Pancreas (tissue), 10 donors: Measurements from ENCODE around the gene ADM2. TPM values are rescaled to one million over a fixed set of nuclear protein-coding genes. Genes with fewer than 3 reads are reported as not detected.

Experiments used
- ATAC-seq, 4 donors: fragments of 200-7000 bp; cut with Tn5 transposase; one replicate each; pipeline versions ENCODE4 v1.8.0 to v1.9.1; 2020; ENCODE audit warnings: mild to moderate bottlenecking in 4 of 4, moderate library complexity in 4 of 4
- DNase-seq, 6 donors: peaks; one replicate each; pipeline ENCODE4 v3.0.0-alpha.2; 2020
- FAIRE-seq: peaks from 2 replicates; lab custom pipeline; 2012; peaks lifted over from hg19 to GRCh38; lab: Jason Lieb, UNC
- H3K27ac ChIP-seq, 4 donors: fragments of 200-600 bp; sonication (generic); 1 replicate in 3 of 4; 2 replicates in 1 of 4; pipeline versions ENCODE4 v1.5.0 to v1.8.0; 2020
- H3K27me3 ChIP-seq, 4 donors: fragments of 200-600 bp; one replicate each; pipeline ENCODE4 v1.8.0; 2021
- H3K36me3 ChIP-seq, 3 donors: fragments of 200-600 bp; sonication (generic) in 1 of 3; one replicate each; pipeline versions ENCODE4 v1.5.0 to v1.8.0; 2020 to 2021
- H3K4me1 ChIP-seq, 3 donors: fragments of 200-600 bp; one replicate each; pipeline ENCODE4 v1.8.0; 2021
- H3K4me3 ChIP-seq, 4 donors: fragments of 200-600 bp; sonication (generic) in 2 of 4; one replicate each; pipeline versions ENCODE4 v1.5.0 to v1.8.0; 2020 to 2021
- H3K9me3 ChIP-seq, 4 donors: fragments of 200-600 bp; one replicate each; pipeline ENCODE4 v1.8.0; 2021
- WGBS, 2 donors: extraction: QIAGEN DNeasy Blood & Tissue Kit; methylation state at CpG; one replicate each; pipeline ENCODE4 v1.1.7; 2013; 5-methylcytosine and 5-hydroxymethylcytosine counted together
- intact Hi-C, 3 donors: fragments of 100-400 bp; cut with DNase I; formaldehyde crosslinking; loops; one replicate each; pipeline versions ENCODE4 v1.11.1 to v1.14.2; 2022
- polyA plus RNA-seq, 2 donors: library from polyadenylated mRNA; stranded (reverse); fragments of 200-250 nt; gene quantifications; one replicate each; pipeline ENCODE4 v1.2.3, GENCODE V29; 2013
- total RNA-seq, 6 donors: library from RNA; stranded (reverse); fragmentation: NEBNext Ultra II Directional in 4 of 6; extraction: Animal tissue kit (Norgen Biotek cat#: 25700) in 4 of 6; gene quantifications; one replicate each; pipeline versions ENCODE4 v1.2.1 to v1.2.4, GENCODE V29; 2021 to 2023
- TF ChIP-seq, protein P1 (sequence below), 4 donors: fragments of 200-600 bp; sonication (generic) in 3 of 4; IDR thresholded peaks; one replicate each; pipeline versions ENCODE4 v1.5.0 to v1.8.0; 2021; ENCODE audit warnings: antibody characterized with exemption in 4 of 4
- donor health status: healthy with polysubstance abuse.
- donor health status: DM: no; HTN: no; CAD: no; lungs with moderate emphysema.
- donor health status: DM: no; HTN: no; CAD: no.
- donor health status: control.
- donor health status: control.
- donor health status: Bipolar disorder and iron deficiency.
- donor health status: DM: yes; HTN: yes; CAD: no.
- donor health status: DM: no; HTN: no; CAD: no.
- donor health status: DM: no; HTN: no; CAD: no.
- donor health status: DM: yes; HTN: yes; CAD: no.

Gene ADM2
- total and polyA plus RNA-seq, 8 donors, result 2.1 to 44.3 (median 5.8) TPM

DNA sequence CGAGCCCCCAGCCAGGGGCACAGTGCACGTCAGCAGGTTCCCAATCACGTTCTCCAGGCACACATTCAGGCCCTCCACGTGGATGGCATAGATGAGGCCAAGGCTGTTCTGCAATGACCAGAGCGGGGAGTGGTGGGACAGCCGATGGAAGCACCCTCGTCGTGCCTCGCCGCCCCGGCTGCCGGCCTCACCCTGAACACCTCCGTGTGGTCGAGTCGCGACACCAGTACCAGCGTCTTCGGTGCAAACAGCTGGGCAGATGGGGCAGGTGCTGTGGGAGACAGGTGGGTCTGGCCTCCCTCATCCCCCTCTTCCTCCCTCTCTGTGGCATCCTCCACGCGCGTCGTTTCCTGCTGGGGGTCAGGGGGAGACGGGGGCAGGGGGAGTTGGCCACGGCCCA lies 14.0 kb upstream of the ADM2 start:
- Histone ChIP-seq H3K9me3 (no peaks in the 10 kb centered on the region), H3K4me3 (no peak overlapping the region), H3K27me3 (no peaks in the 10 kb centered on the region), H3K36me3 (peaks cover 6 to 55% (median 44%) of the 10 kb centered on the region in 3 donors), H3K27ac (no peak overlapping the region), H3K4me1 (peaks cover 21 to 22% (median 22%) of the 10 kb centered on the region in 3 donors)
- 88 to 91% methylated on average over 24 of the region's 24 CpGs for WGBS, 2 donors
- TF ChIP-seq, protein P1, sequence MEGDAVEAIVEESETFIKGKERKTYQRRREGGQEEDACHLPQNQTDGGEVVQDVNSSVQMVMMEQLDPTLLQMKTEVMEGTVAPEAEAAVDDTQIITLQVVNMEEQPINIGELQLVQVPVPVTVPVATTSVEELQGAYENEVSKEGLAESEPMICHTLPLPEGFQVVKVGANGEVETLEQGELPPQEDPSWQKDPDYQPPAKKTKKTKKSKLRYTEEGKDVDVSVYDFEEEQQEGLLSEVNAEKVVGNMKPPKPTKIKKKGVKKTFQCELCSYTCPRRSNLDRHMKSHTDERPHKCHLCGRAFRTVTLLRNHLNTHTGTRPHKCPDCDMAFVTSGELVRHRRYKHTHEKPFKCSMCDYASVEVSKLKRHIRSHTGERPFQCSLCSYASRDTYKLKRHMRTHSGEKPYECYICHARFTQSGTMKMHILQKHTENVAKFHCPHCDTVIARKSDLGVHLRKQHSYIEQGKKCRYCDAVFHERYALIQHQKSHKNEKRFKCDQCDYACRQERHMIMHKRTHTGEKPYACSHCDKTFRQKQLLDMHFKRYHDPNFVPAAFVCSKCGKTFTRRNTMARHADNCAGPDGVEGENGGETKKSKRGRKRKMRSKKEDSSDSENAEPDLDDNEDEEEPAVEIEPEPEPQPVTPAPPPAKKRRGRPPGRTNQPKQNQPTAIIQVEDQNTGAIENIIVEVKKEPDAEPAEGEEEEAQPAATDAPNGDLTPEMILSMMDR (IDR thresholded peaks at IDR 0.05), result no peak
- DNase-seq, result no peak
- FAIRE-seq, result no peak
- intact Hi-C loops, result loop anchor here in 1 of 3 donors (10.0 kb wide), 1 partner anchor 53 kb away; no protein-coding TSS in a partner anchor
- no peak for ATAC-seq

DNA sequence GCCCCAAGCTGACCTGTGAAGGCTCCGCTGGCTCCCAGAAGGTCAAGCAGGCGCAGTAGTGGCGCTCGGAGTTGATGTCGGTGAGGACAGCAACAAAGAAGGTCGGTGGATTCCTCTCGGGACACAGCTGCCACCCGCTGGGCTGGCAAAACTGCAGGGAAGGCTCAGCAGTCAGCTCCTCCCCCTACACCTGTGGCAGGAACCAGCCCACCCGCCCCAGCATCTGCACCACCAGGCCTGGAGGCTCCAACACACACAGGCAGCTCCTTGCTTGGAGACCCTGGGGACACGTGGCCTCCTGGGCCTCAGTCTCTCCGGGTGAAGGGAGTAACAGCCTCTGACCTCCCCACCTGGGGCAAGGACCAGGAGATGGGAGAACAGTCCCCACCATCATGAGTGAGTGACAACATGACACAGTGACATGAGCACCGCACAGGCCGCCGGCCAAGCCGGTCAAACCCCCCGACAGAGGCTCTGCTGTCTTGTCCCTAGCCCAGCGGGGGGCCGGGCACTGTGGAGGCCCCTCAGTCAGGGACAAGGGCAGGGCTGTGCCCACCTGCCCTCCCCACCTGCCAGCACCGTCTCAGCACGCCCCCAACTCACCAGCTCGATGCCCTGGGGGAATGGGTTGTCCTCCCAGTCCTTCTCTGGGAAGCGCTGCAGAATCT lies 13.4 kb upstream of the ADM2 start:
- WGBS, 2 donors, result 84 to 92% methylated on average over 22 of the region's 22 CpGs

DNA sequence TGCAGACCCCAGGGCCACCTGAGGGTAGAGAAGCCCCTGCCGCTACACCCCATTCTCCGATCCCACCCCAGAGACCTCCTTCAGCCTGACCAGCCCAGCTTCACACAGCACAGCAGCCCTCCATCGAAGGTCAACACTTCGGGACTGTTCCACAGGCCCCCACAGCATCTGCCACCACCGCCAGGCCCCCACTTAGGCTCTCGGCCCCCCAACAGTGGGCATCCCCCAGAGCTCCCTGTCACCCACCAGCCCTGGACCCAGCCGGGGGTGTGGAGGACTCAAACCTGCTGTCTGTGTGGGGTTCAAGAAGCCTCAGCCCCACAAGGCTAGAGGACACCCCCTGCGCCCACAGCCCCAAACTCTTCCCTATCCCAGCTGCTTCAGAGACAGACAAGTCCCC lies 12.7 kb upstream of the ADM2 start:
- Histone ChIP-seq H3K36me3 (peaks cover 6 to 42% (median 36%) of the 10 kb centered on the region in 3 donors), H3K27me3 (no peaks in the 10 kb centered on the region), H3K27ac (no peak overlapping the region), H3K9me3 (no peaks in the 10 kb centered on the region), H3K4me1 (peaks cover 24 to 32% (median 31%) of the 10 kb centered on the region in 3 donors), H3K4me3 (no peak overlapping the region)
- no peak for FAIRE-seq
- peak in 1 of 6 donors; percentile 55 for DNase-seq
- TF ChIP-seq, protein P1 (IDR thresholded peaks at IDR 0.05), result no peak
- intact Hi-C loops, result loop anchor here in 1 of 3 donors (10.0 kb wide), 1 partner anchor 54 kb away; no protein-coding TSS in a partner anchor
- ATAC-seq, result no peak
- 83 to 90% methylated on average over 8 of the region's 8 CpGs for WGBS, 2 donors

More for the DNA sequence above, 13.4 kb upstream of the ADM2 start:
- TF ChIP-seq, protein P1 (IDR thresholded peaks at IDR 0.05), result no peak
- peaks cover 6 to 49% (median 38%) of the 10 kb centered on the region in 3 donors for H3K36me3 ChIP-seq
- no peaks in the 10 kb centered on the region for H3K27me3 ChIP-seq
- intact Hi-C loops, result loop anchor here in 1 of 3 donors (10.0 kb wide), 1 partner anchor 53 kb away; no protein-coding TSS in a partner anchor
- FAIRE-seq (no peak), ATAC-seq (no peak), DNase-seq (no peak)
- H3K27ac ChIP-seq, result no peak overlapping the region
- H3K9me3 ChIP-seq, result no peaks in the 10 kb centered on the region
- H3K4me3 ChIP-seq, result no peak overlapping the region
- peaks cover 21 to 27% (median 24%) of the 10 kb centered on the region in 3 donors for H3K4me1 ChIP-seq

DNA sequence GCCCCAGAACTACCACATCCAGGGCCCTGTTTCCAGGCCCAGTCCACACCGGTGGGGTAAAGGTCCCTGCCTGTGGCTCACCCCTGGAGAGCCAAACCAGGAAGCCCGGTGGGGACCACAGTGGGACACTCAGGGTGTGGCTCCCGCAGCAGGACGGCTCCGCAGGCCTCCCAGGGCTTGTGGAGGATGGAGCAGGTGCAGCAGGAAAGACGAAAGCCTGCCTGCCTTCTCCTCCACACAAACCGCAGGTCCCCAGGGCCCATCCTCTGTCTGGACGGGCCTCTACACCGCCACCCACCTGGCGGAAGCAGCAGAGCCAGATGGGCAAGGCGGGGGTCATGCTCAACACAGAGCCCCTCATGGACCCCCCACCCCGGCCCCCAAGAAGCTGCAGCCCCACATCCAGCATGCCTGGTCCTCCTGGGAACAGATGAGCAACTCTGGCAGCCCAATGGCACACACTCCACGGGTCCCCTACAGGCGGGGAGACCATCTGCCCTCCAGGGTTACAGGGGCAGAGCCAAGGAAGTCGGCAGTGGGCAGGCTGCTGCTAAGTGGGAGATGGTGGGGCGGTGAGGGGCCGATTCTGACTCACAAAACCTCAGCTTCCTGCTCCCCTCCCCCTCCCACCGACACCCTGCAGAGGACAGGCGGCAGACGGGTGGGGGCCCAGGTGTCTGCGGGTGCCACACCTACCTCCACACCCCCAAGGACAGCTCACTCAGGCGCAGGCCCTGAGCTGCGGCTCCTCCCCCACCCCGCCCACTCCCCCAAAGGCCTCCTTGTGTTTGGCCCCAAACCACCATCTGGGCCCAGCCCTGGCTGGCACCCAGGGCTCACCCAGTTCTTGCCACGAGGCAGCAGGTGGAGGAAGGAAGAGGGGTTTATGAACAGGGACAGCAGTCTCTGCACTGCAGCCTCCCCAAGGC lies 11.7 kb upstream of the ADM2 start:
- Histone ChIP-seq H3K27ac (peak overlapping the region in 1 of 4 donors; percentile 3), H3K27me3 (no peaks in the 10 kb centered on the region), H3K36me3 (peaks cover 6 to 32% (median 27%) of the 10 kb centered on the region in 3 donors), H3K4me3 (no peak overlapping the region), H3K4me1 (peaks cover 26 to 34% (median 33%) of the 10 kb centered on the region in 3 donors), H3K9me3 (no peaks in the 10 kb centered on the region)
- TF ChIP-seq, protein P1 (IDR thresholded peaks at IDR 0.05), result no peak
- intact Hi-C loops, result loop anchor here in 1 of 3 donors (10.0 kb wide), 1 partner anchor 55 kb away; no protein-coding TSS in a partner anchor
- no peak for FAIRE-seq
- WGBS, 2 donors, result 49 to 52% methylated on average over 19 to 25 of the region's 25 CpGs
- peak in 5 of 6 donors; percentile 65 to 84 (median 71) for DNase-seq
- peak; percentile 11 to 75 (median 52) for ATAC-seq
